ENCODE data around the gene LRCH1.

DNA sequence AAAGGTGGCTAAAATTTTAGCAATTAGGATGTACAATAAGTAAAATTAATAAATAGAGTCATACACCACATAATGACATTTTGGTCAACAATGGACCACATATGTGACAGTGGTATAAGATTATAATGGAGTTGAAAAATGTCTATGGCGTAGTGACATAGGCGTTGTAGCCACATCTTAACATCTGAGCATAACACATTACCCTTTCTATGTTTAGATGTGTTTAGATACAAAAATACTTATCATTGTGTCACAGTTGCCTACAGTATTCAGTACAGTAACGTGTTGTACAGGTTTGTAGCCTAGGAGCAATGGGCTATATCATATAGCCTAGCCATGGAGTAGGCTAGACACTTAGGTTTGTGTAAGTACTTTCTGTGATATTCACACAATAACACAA, 111.2 kb downstream of the LRCH1 start:
- TF ChIP-seq, protein P1, sequence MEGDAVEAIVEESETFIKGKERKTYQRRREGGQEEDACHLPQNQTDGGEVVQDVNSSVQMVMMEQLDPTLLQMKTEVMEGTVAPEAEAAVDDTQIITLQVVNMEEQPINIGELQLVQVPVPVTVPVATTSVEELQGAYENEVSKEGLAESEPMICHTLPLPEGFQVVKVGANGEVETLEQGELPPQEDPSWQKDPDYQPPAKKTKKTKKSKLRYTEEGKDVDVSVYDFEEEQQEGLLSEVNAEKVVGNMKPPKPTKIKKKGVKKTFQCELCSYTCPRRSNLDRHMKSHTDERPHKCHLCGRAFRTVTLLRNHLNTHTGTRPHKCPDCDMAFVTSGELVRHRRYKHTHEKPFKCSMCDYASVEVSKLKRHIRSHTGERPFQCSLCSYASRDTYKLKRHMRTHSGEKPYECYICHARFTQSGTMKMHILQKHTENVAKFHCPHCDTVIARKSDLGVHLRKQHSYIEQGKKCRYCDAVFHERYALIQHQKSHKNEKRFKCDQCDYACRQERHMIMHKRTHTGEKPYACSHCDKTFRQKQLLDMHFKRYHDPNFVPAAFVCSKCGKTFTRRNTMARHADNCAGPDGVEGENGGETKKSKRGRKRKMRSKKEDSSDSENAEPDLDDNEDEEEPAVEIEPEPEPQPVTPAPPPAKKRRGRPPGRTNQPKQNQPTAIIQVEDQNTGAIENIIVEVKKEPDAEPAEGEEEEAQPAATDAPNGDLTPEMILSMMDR (conservative IDR thresholded peaks at IDR 0.05): no peak
- TF ChIP-seq EZH2 (IDR thresholded peaks at IDR 0.05; ENCODE audit: low read depth): no peak

All from PC-9 (cell line).